K562 (cell line): ENCODE measurements around the gene KRT72. TPM values are rescaled to one million over a fixed set of nuclear protein-coding genes. Genes with fewer than 3 reads are reported as not detected.

Experiments used
- ATAC-seq: fragments of 200-7000 bp; cut with Tn5 transposase; 3 replicates; pipeline ENCODE4 v1.9.1; 2020; ENCODE audit warnings: moderate library complexity
- BruUV-seq: library from RNA; stranded (reverse); fragments of 400-500 nt; replicated peaks from 2 replicates; lab custom pipeline; 2021; lab: Mats Ljungman, UMichigan
- CTCF ChIA-PET: fragments of 300-600 bp; formaldehyde crosslinking; extraction: SDS; loops from one replicate; lab custom pipeline; 2021; ENCODE audit warnings: low intra/inter-chr PET ratio; lab: Yijun Ruan, JAX
- POLR2A ChIA-PET: fragments of 300-600, 350-650 bp; sonication (Branson Sonifier 250); formaldehyde crosslinking; extraction: SDS; loops from one replicate; lab custom pipeline; 2021; ENCODE audit warnings: antibody characterized with exemption, inconsistent platforms; lab: Yijun Ruan, JAX
- DNase-seq, 4 experiments: peaks; one replicate each; pipeline versions ENCODE4 v3.0.0 to v3.0.0-alpha.2; 2011 to 2018; ENCODE audit warnings: low spot score in 3 of 4, mixed read lengths in 3 of 4; ENCODE audit errors: extremely low read depth in 1 of 4
- FAIRE-seq: peaks from 2 replicates; lab custom pipeline; 2011; peaks lifted over from hg19 to GRCh38; lab: Jason Lieb, UNC
- H2AFZ ChIP-seq: 2 replicates; pipeline ENCODE4 v1.6.0; 2011; ENCODE audit warnings: low read depth, low read length, control low read depth, inconsistent platforms
- H3K27ac ChIP-seq: fragments of 200-600 bp; 3 replicates; pipeline ENCODE4 v1.8.0; 2011; ENCODE audit warnings: low read depth, mild to moderate bottlenecking, control low read depth, inconsistent platforms, low read length, moderate library complexity, mixed read lengths; ENCODE audit errors: extremely low read depth
- H3K27me3 ChIP-seq, 2 experiments: fragments of 300-600 bp in 1 of 2; 2 replicates in 1 of 2; 3 replicates in 1 of 2; pipeline versions ENCODE4 v1.6.0 to v1.8.0; 2011; ENCODE audit warnings: inconsistent platforms in 2 of 2, low read length in 2 of 2, mild to moderate bottlenecking in 1 of 2, mixed read lengths in 1 of 2, moderate library complexity in 1 of 2; ENCODE audit not compliant: control insufficient read depth in 2 of 2, insufficient read depth in 2 of 2
- H3K36me3 ChIP-seq: fragments of 300-600 bp; 3 replicates; pipeline ENCODE4 v1.8.0; 2011; ENCODE audit warnings: mild to moderate bottlenecking, low read length, inconsistent platforms; ENCODE audit not compliant: control insufficient read depth, insufficient read depth
- H3K4me1 ChIP-seq, 2 experiments: fragments of 200-600 bp in 1 of 2; replicated peaks in 1 of 2; 2 replicates in 1 of 2; 3 replicates in 1 of 2; pipeline versions ENCODE4 v1.5.1 to v1.8.0; 2011; ENCODE audit warnings: inconsistent platforms in 2 of 2, low read length in 2 of 2, mild to moderate bottlenecking in 1 of 2, mixed read lengths in 1 of 2, moderate library complexity in 1 of 2; ENCODE audit not compliant: control insufficient read depth in 2 of 2, insufficient read depth in 2 of 2
- H3K4me2 ChIP-seq: 2 replicates; pipeline ENCODE4 v1.6.1; 2011; ENCODE audit warnings: low read length, control low read depth, inconsistent platforms, mixed read lengths; ENCODE audit not compliant: insufficient read depth
- H3K4me3 ChIP-seq: fragments of 200-600 bp; sonication (generic), shearing (Covaris generic); 2 replicates; pipeline ENCODE4 v1.5.1; 2016; ENCODE audit warnings: control low read depth, inconsistent platforms
- H3K79me2 ChIP-seq: fragments of 200-600 bp; 3 replicates; pipeline ENCODE4 v1.8.0; 2011; ENCODE audit warnings: low read length, inconsistent platforms; ENCODE audit not compliant: control insufficient read depth, insufficient read depth
- H3K9ac ChIP-seq, 2 experiments: 2 replicates each; pipeline versions ENCODE4 v1.6.0 to v1.6.1; 2011; ENCODE audit warnings: low read depth in 2 of 2, low read length in 2 of 2, control low read depth in 1 of 2, inconsistent platforms in 1 of 2, mild to moderate bottlenecking in 1 of 2, mixed read lengths in 1 of 2; ENCODE audit not compliant: insufficient read depth in 1 of 2
- H3K9me1 ChIP-seq: one replicate; pipeline ENCODE4 v1.6.0; 2011; ENCODE audit warnings: inconsistent platforms, mild to moderate bottlenecking, low read length, moderate library complexity; ENCODE audit not compliant: control insufficient read depth, insufficient read depth
- H3K9me3 ChIP-seq: replicated peaks from 2 replicates; pipeline ENCODE4 v1.5.1; 2011; ENCODE audit warnings: low read depth, low read length, inconsistent platforms; ENCODE audit not compliant: control insufficient read depth, insufficient read depth
- H4K20me1 ChIP-seq: replicated peaks from 2 replicates; pipeline ENCODE4 v1.6.1; 2011; ENCODE audit warnings: low read length, inconsistent platforms, mixed read lengths; ENCODE audit not compliant: control insufficient read depth, insufficient read depth
- ARHGAP35 ChIP-seq: fragments of 450-650 bp; IDR thresholded peaks from 2 replicates; pipeline ENCODE4 v1.6.1; 2018; ENCODE audit not compliant: partially characterized antibody
- BDP1 ChIP-seq: IDR thresholded peaks from 3 replicates; pipeline ENCODE4 v1.6.1; 2011; ENCODE audit not compliant: insufficient read length, insufficient read depth
- CBX8 ChIP-seq: fragments of 200-600 bp; sonication (generic); IDR thresholded peaks from 2 replicates; pipeline ENCODE4 v1.6.1; 2012; ENCODE audit warnings: borderline replicate concordance, mixed run types, low read depth, mild to moderate bottlenecking, moderate library complexity, mixed read lengths, low read length, control low read depth, inconsistent platforms; ENCODE audit not compliant: poor library complexity, severe bottlenecking; ENCODE audit errors: extremely low read depth
- MEF2D ChIP-seq: conservative IDR thresholded peaks from 2 replicates; pipeline ENCODE4 v1.6.1; 2016; ENCODE audit warnings: low read depth, missing genetic modification characterization, missing compliant biosample characterization
- MEIS2 ChIP-seq: fragments of 450-650 bp; IDR thresholded peaks from 2 replicates; pipeline ENCODE4 v1.6.1; 2014; ENCODE audit warnings: mild to moderate bottlenecking; ENCODE audit not compliant: partially characterized antibody
- NFE2L1 ChIP-seq: fragments of 450-650 bp; IDR thresholded peaks from 2 replicates; pipeline ENCODE4 v1.6.1; 2016; ENCODE audit warnings: missing genetic modification characterization, low read depth, mild to moderate bottlenecking, missing compliant biosample characterization, moderate library complexity, borderline replicate concordance
- NFRKB ChIP-seq: fragments of 450-650 bp; IDR thresholded peaks from 2 replicates; pipeline ENCODE4 v1.6.1; 2016; ENCODE audit warnings: low read depth
- POLR2AphosphoS5 ChIP-seq: IDR thresholded peaks from 2 replicates; pipeline ENCODE4 v1.6.1; 2011; ENCODE audit warnings: mild to moderate bottlenecking, low read depth, low read length, moderate library complexity; ENCODE audit not compliant: control insufficient read depth, insufficient read depth
- RBBP5 ChIP-seq: fragments of 200-600 bp; sonication (generic); IDR thresholded peaks from 2 replicates; pipeline ENCODE4 v1.6.1; 2012; ENCODE audit warnings: borderline replicate concordance, mild to moderate bottlenecking, low read length, control low read depth, inconsistent platforms; ENCODE audit not compliant: insufficient read depth, poor library complexity, severe bottlenecking
- TOE1 ChIP-seq, 2 experiments: fragments of 450-650 bp in 1 of 2; sonication (generic) in 1 of 2; formaldehyde crosslinking in 1 of 2; IDR thresholded peaks; 2 replicates each; pipeline versions ENCODE4 v1.7.1 to v1.8.0; 2016 to 2022; ENCODE audit warnings: borderline replicate concordance in 2 of 2, mild to moderate bottlenecking in 2 of 2, antibody characterized with exemption in 1 of 2, inconsistent platforms in 1 of 2, low read depth in 1 of 2, missing genetic modification reagents in 1 of 2, moderate library complexity in 1 of 2
- XRCC3 ChIP-seq: fragments of 450-650 bp; IDR thresholded peaks from 2 replicates; pipeline ENCODE4 v1.6.1; 2017; ENCODE audit warnings: mild to moderate bottlenecking, moderate library complexity
- ZNF146 ChIP-seq: IDR thresholded peaks from one replicate; pipeline ENCODE4 v1.6.1; 2018; ENCODE audit warnings: missing compliant biosample characterization; ENCODE audit not compliant: unreplicated experiment
- ZNF507 ChIP-seq: conservative IDR thresholded peaks from 2 replicates; pipeline ENCODE4 v1.6.1; 2017; ENCODE audit warnings: missing genetic modification characterization, missing compliant biosample characterization
- ZNF644 ChIP-seq: fragments of 200-800 bp; sonication (Bioruptor generic); IDR thresholded peaks from 2 replicates; pipeline ENCODE4 v1.6.1; 2016; ENCODE audit warnings: low read depth, missing genetic modification characterization, missing compliant biosample characterization
- ZNF707 ChIP-seq: fragments of 250-450 bp; sonication (Bioruptor Pico); conservative IDR thresholded peaks from 2 replicates; pipeline ENCODE4 v1.8.0; 2022; ENCODE audit warnings: inconsistent platforms, mild to moderate bottlenecking, moderate library complexity
- ZNF717 ChIP-seq: fragments of 250-450 bp; sonication (Bioruptor Pico); IDR thresholded peaks from 2 replicates; pipeline ENCODE4 v1.5.0; 2021
- ZNF740 ChIP-seq, 3 experiments: fragments of 200-800 bp in 1 of 3; sonication (Bioruptor generic) in 1 of 3; sonication (generic) in 1 of 3; formaldehyde crosslinking in 1 of 3; IDR thresholded peaks; 2 replicates each; pipeline versions ENCODE4 v1.6.1 to v1.8.0; 2016 to 2022; ENCODE audit warnings: mild to moderate bottlenecking in 2 of 3, missing compliant biosample characterization in 2 of 3, missing genetic modification characterization in 2 of 3, missing genetic modification reagents in 1 of 3
- WGBS: fragments of 100-300 bp; shearing (Covaris generic); methylation state at CpG from one replicate; pipeline ENCODE4 v1.1.6; 2016; ENCODE audit warnings: low coverage, mixed read lengths; ENCODE audit not compliant: insufficient coverage; ENCODE audit errors: missing lambda C conversion rate; 5-methylcytosine and 5-hydroxymethylcytosine counted together
- in situ Hi-C: fragments of 300-500 bp; cut with MboI; formaldehyde crosslinking; loops from 4 replicates; pipeline ENCODE4 v1.15.0; 2018; ENCODE audit warnings: inconsistent platforms, mixed read lengths
- intact Hi-C: fragments of 100-400 bp; cut with micrococcal nuclease; formaldehyde crosslinking; loops from 2 replicates; pipeline ENCODE4 v1.14.2; 2022
- polyA plus RNA-seq, 8 experiments: library from polyadenylated mRNA; depleted of rRNA in 4 of 8; stranded (reverse) in 5 of 8; unstranded in 3 of 8; fragments of >200 nt; fragmentation: Nextera tagmentation in 2 of 8; fragmentation: Illumina TruSeq in 1 of 8; extraction: Ambion mirVana in 2 of 8; extraction: Trizol in 1 of 8; gene quantifications; 2 replicates each; pipeline versions ENCODE4 v1.2.1 to v1.2.3, GENCODE V29; 2011 to 2014; ENCODE audit warnings: inconsistent platforms in 1 of 8, missing spikeins in 1 of 8
- total RNA-seq, 7 experiments: library from RNA; depleted of rRNA in 6 of 7; stranded (reverse); fragments of >200 nt in 6 of 7; fragmentation: Illumina TruSeq in 2 of 7; extraction: Trizol in 2 of 7; gene quantifications; 2 replicates each; pipeline versions ENCODE4 v1.2.1 to v1.2.3, GENCODE V29; 2011 to 2021; ENCODE audit warnings: low replicate concordance in 1 of 7
- TF ChIP-seq, protein P1 (sequence below): fragments of 250-450 bp; sonication (Bioruptor Pico); IDR thresholded peaks from 2 replicates; pipeline ENCODE4 v1.9.0; 2021; ENCODE audit warnings: mild to moderate bottlenecking

The KRT72 gene
- total and polyA plus RNA-seq, 9 of the 15 experiments (the other 6 are each of a cell fraction or from before 2014, with no cell fraction given): not detected

DNA sequence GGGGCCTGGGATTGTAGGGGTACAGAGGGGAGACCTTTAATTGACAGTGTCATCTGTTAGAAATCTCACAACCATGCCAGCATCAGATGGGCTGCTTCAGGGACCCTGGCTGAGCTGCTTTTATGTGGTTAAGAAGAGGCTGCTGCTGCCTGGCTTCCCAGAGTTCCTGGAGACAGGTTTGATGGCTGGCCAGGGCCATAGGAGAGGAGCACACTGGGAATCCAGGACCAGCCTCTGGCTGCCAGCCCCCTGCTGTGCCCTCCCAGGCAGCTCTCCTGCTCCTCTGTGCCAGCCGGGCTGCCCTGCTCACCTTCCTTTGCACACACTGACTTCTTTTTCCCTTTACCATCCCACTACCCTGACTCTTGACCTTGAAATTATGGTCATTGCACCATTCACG lies 17.6 kb upstream of the KRT72 start:
- POLR2A ChIA-PET: no interaction called here
- no peak for FAIRE-seq
- H3K9me1 ChIP-seq: no peaks in the 10 kb centered on the region
- intact Hi-C loops (no loop called here), in situ Hi-C loops (no loop called here)
- H3K4me1 ChIP-seq: no peaks in the 10 kb centered on the region
- no peak overlapping the region for H3K27ac ChIP-seq
- no peaks in the 10 kb centered on the region for H3K9me3 ChIP-seq
- TF ChIP-seq XRCC3 (no peak), BDP1 (no peak), NFE2L1 (tag) (no peak), NFRKB (no peak), ZNF146 (no peak), ZNF717 (CRISPR knock-in tag) (no peak), MEIS2 (no peak), MEF2D (tag) (no peak), ZNF707 (CRISPR knock-in tag) (no peak), ZNF644 (tag) (no peak), TOE1 (IDR thresholded peaks at IDR 0.05; ENCODE audit: borderline replicate concordance) (no peak), TOE1 (CRISPR knock-in tag; IDR thresholded peaks at IDR 0.05; ENCODE audit: borderline replicate concordance, low read depth) (no peak), ZNF740 (CRISPR knock-in tag; IDR thresholded peaks at IDR 0.05) (no peak), ZNF740 (tag; IDR thresholded peaks at IDR 0.05) (no peak), ZNF507 (tag) (no peak), CBX8 (no peak), POLR2AphosphoS5 (no peak), RBBP5 (no peak), ARHGAP35 (no peak)
- TF ChIP-seq, protein P1, sequence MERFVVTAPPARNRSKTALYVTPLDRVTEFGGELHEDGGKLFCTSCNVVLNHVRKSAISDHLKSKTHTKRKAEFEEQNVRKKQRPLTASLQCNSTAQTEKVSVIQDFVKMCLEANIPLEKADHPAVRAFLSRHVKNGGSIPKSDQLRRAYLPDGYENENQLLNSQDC (CRISPR knock-in tag): no peak
- peaks cover 7 to 29% of the 10 kb centered on the region in 2 experiments; a peak in 4 of 5 replicates for H3K27me3 ChIP-seq
- H3K4me3 ChIP-seq: no peak overlapping the region
- DNase-seq: no peak
- no peak overlapping the region for H3K9ac ChIP-seq
- CTCF ChIA-PET: interaction anchor here (0.7 kb wide), 1 partner anchor 251 kb away, joined by 3 read pairs; no protein-coding TSS in a partner anchor
- H4K20me1 ChIP-seq: no peaks in the 10 kb centered on the region
- no peaks in the 10 kb centered on the region for H3K79me2 ChIP-seq
- ATAC-seq: no peak
- no peaks in the 10 kb centered on the region for H3K36me3 ChIP-seq
- H3K4me2 ChIP-seq: no peak overlapping the region
- no peak overlapping the region for H2AFZ ChIP-seq
- WGBS: 11% methylated on average over 2 of the region's 2 CpGs
- no TSS peak for BruUV-seq
